Heart left ventricle (tissue), 16 donors: ENCODE measurements around the gene CRTC2. TPM values are rescaled to one million over a fixed set of nuclear protein-coding genes. Genes with fewer than 3 reads are reported as not detected.

Experiments used
- ATAC-seq, 4 donors: fragments of 200-7000 bp; cut with Tn5 transposase; one replicate each; pipeline ENCODE4 v1.9.1; 2020 to 2022; ENCODE audit warnings: moderate library complexity in 4 of 4, mild to moderate bottlenecking in 3 of 4, moderate number of reproducible peaks in 1 of 4
- DNase-seq, 5 donors: peaks; one replicate each; pipeline ENCODE4 v3.0.0-alpha.2; 2020
- H3K27ac ChIP-seq, 12 donors: fragments of 200-600 bp; sonication (generic) in 4 of 12; one replicate each; pipeline versions ENCODE4 v1.5.0 to v1.8.0; 2016 to 2022; ENCODE audit warnings: mild to moderate bottlenecking in 2 of 12
- H3K27me3 ChIP-seq, 9 donors: fragments of 200-600 bp; sonication (generic) in 2 of 9; one replicate each; pipeline versions ENCODE4 v1.5.1 to v1.8.0; 2016 to 2022; ENCODE audit warnings: mild to moderate bottlenecking in 3 of 9
- H3K36me3 ChIP-seq, 9 donors: fragments of 200-600 bp; sonication (generic) in 2 of 9; one replicate each; pipeline versions ENCODE4 v1.5.0 to v1.8.0; 2018 to 2022; ENCODE audit warnings: mild to moderate bottlenecking in 2 of 9
- H3K4me1 ChIP-seq, 12 donors: fragments of 200-600 bp; sonication (generic) in 4 of 12; one replicate each; pipeline versions ENCODE4 v1.5.0 to v1.8.0; 2016 to 2022; ENCODE audit warnings: mild to moderate bottlenecking in 3 of 12
- H3K4me3 ChIP-seq, 12 donors: fragments of 200-600 bp; sonication (generic) in 4 of 12; one replicate each; pipeline versions ENCODE4 v1.5.0 to v1.8.0; 2017 to 2022; ENCODE audit warnings: mild to moderate bottlenecking in 9 of 12, moderate library complexity in 4 of 12
- H3K9me3 ChIP-seq, 12 donors: fragments of 200-600 bp; sonication (generic) in 4 of 12; one replicate each; pipeline versions ENCODE4 v1.5.0 to v1.8.0; 2016 to 2022; ENCODE audit warnings: mild to moderate bottlenecking in 1 of 12
- POLR2A ChIP-seq, 2 donors: fragments of 450-650 bp; IDR thresholded peaks; one replicate each; pipeline ENCODE4 v1.6.1; 2017; ENCODE audit warnings: antibody characterized with exemption in 2 of 2, mild to moderate bottlenecking in 2 of 2, moderate library complexity in 2 of 2
- WGBS, 4 donors: extraction: QIAGEN DNeasy Blood & Tissue Kit in 2 of 4; methylation state at CpG; one replicate each; pipeline versions ENCODE4 v1.1.5 to v1.1.7; 2013 to 2018; 5-methylcytosine and 5-hydroxymethylcytosine counted together
- intact Hi-C, 10 donors: fragments of 100-400 bp; cut with DNase I; formaldehyde crosslinking; loops; one replicate each; pipeline versions ENCODE4 v1.11.1 to v1.14.2; 2022
- polyA plus RNA-seq, 2 donors: library from polyadenylated mRNA; stranded (reverse); fragments of 200-250 nt; gene quantifications; one replicate each; pipeline ENCODE4 v1.2.3, GENCODE V29; 2013
- total RNA-seq, 9 donors: library from RNA; depleted of rRNA in 2 of 9; stranded (reverse); fragments of >200 nt in 2 of 9; fragmentation: NEBNext Ultra II Directional in 3 of 9; extraction: Animal tissue kit (Norgen Biotek cat#: 25700) in 3 of 9; gene quantifications; one replicate each; pipeline versions ENCODE4 v1.1.0 to v1.2.4, GENCODE V29; 2016 to 2023
- TF ChIP-seq, protein P1 (sequence below), 12 donors: fragments of 200-600 bp; sonication (generic) in 4 of 12; IDR thresholded peaks; one replicate each; pipeline versions ENCODE4 v1.5.0 to v1.8.0; 2018 to 2022; ENCODE audit warnings: antibody characterized with exemption in 12 of 12, mild to moderate bottlenecking in 5 of 12
- donor health status: ischemic (EF 13 %, LVEDD 7.1; RV severe dilation, severe dysfunction).
- donor health status: healthy with polysubstance abuse.
- donor health status: DM: no; HTN: yes; CAD: no.
- donor health status: DM: no; HTN: no; CAD: no.
- donor health status: ischemic (EF 25% LVEDD 6.9; RV normal size, moderate dysfunction).
- donor health status: ischemic (EF 25% LVEDD 5.7; RV mildly dilated, moderate dysfunction).
- donor health status: healthy.
- donor health status: DM: yes; HTN: yes; CAD: no.
- donor health status: ischemic (EF 35%, LVEDD 5.7; RV mildly dilated, moderate dysfunction).
- donor health status: nonischemic (EF 11% LVEDD 7.7; RV severe dilation, severe dysfunction).
- donor health status: DM: yes; HTN: yes; CAD: no.
- donor health status: PGD.
- donor health status: ischemic (EF 29% LVEDD 5.4; RV normal size, mild dysfunction).
- donor health status: nonischemic (EF 23%, LVEDD 6.1; RV moderate dilation, normal function).

The CRTC2 gene
- total and polyA plus RNA-seq, 11 donors = 11.0 to 27.8 (median 21.2) TPM

DNA sequence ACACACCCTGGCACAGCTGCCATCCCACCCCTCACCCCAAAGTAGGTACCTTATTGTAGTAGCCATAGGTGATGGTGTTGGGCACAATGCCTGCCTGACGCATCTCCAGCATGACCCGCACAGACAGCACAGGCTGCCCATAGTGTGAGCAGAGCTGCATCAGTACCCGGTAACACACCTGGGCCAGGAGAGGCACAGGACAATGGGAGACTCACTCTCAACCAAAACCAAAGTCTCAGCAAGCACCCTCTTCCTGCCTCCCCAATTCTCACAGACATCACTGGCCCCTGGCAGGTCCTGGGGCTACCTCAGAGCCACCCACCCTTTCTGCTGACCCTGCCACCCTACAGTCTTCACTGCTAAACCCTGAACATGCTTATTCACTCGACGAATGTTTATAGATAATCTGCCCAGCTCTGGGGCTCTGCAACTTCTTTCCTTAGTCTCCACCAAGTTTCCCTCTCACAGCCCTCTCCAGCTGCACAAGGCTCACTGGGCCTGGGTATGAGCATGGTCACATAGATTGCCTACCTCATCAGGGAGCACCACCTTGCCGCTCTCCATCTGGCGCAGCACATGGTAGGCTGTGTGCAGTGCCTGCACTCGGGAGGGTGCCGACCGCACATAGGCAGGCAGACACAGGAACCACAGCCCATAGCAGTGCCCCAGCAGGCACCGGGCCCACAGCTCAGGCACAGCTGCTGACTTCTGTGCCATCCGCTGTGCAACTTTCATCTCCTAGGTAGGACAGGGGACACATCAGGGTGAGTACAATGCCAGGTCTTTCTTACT, 22.2 kb downstream of the CRTC2 start:
- WGBS, 4 donors = 94 to 98% (median 96%) methylated on average over 10 to 12 of the region's 12 CpGs
- no peak overlapping the region for H3K4me3 ChIP-seq
- H3K27ac ChIP-seq = no peak overlapping the region
- intact Hi-C loops = no loop called here
- DNase-seq (no peak), ATAC-seq (no peak)
- no peaks in the 10 kb centered on the region for H3K4me1 ChIP-seq
- H3K36me3 ChIP-seq = peaks cover 0 to 100% (median 94%) of the 10 kb centered on the region in 9 donors
- TF ChIP-seq POLR2A (IDR thresholded peaks at IDR 0.05) = no peak
- TF ChIP-seq, protein P1, sequence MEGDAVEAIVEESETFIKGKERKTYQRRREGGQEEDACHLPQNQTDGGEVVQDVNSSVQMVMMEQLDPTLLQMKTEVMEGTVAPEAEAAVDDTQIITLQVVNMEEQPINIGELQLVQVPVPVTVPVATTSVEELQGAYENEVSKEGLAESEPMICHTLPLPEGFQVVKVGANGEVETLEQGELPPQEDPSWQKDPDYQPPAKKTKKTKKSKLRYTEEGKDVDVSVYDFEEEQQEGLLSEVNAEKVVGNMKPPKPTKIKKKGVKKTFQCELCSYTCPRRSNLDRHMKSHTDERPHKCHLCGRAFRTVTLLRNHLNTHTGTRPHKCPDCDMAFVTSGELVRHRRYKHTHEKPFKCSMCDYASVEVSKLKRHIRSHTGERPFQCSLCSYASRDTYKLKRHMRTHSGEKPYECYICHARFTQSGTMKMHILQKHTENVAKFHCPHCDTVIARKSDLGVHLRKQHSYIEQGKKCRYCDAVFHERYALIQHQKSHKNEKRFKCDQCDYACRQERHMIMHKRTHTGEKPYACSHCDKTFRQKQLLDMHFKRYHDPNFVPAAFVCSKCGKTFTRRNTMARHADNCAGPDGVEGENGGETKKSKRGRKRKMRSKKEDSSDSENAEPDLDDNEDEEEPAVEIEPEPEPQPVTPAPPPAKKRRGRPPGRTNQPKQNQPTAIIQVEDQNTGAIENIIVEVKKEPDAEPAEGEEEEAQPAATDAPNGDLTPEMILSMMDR (IDR thresholded peaks at IDR 0.05) = no peak
- no peaks in the 10 kb centered on the region for H3K9me3 ChIP-seq
- H3K27me3 ChIP-seq = no peaks in the 10 kb centered on the region

DNA sequence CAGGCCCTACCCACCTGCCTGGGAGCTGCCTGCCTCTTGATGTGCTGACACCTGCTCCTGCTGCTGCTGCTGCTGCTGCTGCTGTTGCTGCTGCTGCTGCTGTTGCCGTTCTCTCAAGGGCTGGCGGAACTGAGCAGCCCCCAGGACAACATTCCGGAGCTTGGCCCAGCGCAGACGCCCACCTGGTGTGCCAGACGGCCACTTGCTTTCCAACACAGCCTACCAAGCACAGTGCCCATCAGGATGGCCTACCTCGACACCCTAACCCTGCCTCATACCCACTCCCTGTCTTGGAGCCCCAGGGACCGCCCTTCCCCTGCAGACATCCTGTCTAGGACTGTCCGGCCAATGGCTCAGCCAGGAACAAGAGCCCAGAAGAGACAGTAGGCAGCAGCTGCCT, 23.7 kb downstream of the CRTC2 start:
- TF ChIP-seq, protein P1 (IDR thresholded peaks at IDR 0.05) = no peak
- no peak for TF ChIP-seq POLR2A (IDR thresholded peaks at IDR 0.05)
- Histone ChIP-seq H3K27me3 (no peaks in the 10 kb centered on the region), H3K36me3 (peaks cover 0 to 100% (median 88%) of the 10 kb centered on the region in 9 donors), H3K9me3 (no peaks in the 10 kb centered on the region), H3K4me3 (no peak overlapping the region), H3K27ac (no peak overlapping the region), H3K4me1 (no peaks in the 10 kb centered on the region)
- WGBS, 4 donors = 85 to 100% (median 93%) methylated on average over 9 of the region's 9 CpGs
- ATAC-seq (no peak), DNase-seq (no peak)
- intact Hi-C loops = no loop called here

DNA sequence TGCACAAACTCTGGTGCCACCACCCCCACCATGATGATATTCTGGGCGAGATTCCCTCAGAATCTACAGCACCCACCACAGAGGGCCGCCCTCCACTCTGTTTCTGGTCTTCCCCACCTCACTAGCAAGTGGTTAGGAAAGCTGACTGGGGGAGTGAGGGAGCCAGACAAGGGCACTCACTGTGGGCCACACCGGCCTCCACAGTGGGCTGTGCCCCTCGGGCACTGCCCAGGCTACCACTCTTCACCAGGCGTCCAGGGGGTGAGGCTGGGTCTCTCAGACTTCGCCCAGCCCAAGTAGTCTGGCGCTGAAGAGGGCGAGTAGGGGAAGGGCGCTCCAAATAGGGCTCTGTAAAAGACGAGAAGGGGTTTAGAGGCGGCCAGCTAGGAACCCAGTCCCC, 24.5 kb downstream of the CRTC2 start:
- no peak for DNase-seq
- Histone ChIP-seq H3K4me3 (no peak overlapping the region), H3K9me3 (no peaks in the 10 kb centered on the region), H3K4me1 (peaks cover 0 to 4% (median under 1%) of the 10 kb centered on the region in 12 donors), H3K27ac (no peak overlapping the region), H3K27me3 (no peaks in the 10 kb centered on the region), H3K36me3 (peaks cover 0 to 98% (median 89%) of the 10 kb centered on the region in 9 donors)
- intact Hi-C loops = no loop called here
- TF ChIP-seq, protein P1 (IDR thresholded peaks at IDR 0.05) = no peak
- no peak for TF ChIP-seq POLR2A (IDR thresholded peaks at IDR 0.05)
- no peak for ATAC-seq
- WGBS, 4 donors = 93 to 97% (median 96%) methylated on average over 11 of the region's 11 CpGs

DNA sequence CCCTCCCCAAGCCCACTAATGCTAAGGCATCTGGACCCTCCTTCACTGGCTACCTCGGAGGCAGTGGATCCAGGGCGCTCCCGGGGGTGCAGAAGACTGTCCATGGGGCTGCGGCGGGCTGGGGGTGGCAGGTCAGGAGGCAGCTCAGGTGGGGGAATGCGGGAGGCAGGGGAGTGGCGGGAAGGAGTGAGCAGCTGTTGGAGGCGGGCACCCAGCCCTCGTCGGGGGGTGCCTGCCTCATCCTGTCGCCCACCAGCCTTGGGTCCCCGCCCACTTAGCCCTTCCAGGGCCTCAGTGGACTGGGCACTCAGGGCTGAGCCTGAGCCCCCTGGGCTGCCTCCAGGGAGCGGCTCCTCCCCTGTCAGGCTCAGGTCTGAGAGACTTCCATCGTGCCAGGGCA, 25.0 kb downstream of the CRTC2 start:
- no peak for TF ChIP-seq POLR2A (IDR thresholded peaks at IDR 0.05)
- TF ChIP-seq, protein P1 (IDR thresholded peaks at IDR 0.05) = no peak
- 91 to 95% (median 93%) methylated on average over 9 to 14 of the region's 14 CpGs for WGBS, 4 donors
- no peak overlapping the region for H3K27ac ChIP-seq
- no peaks in the 10 kb centered on the region for H3K27me3 ChIP-seq
- no peak for ATAC-seq
- DNase-seq = no peak
- peaks cover 0 to 9% (median 1%) of the 10 kb centered on the region in 12 donors for H3K4me1 ChIP-seq
- no peak overlapping the region for H3K4me3 ChIP-seq
- peaks cover 0 to 93% (median 85%) of the 10 kb centered on the region in 9 donors for H3K36me3 ChIP-seq
- intact Hi-C loops = no loop called here
- H3K9me3 ChIP-seq = no peaks in the 10 kb centered on the region
